Measurements from ENCODE around the gene LHFPL3.

Gene LHFPL3

DNA sequence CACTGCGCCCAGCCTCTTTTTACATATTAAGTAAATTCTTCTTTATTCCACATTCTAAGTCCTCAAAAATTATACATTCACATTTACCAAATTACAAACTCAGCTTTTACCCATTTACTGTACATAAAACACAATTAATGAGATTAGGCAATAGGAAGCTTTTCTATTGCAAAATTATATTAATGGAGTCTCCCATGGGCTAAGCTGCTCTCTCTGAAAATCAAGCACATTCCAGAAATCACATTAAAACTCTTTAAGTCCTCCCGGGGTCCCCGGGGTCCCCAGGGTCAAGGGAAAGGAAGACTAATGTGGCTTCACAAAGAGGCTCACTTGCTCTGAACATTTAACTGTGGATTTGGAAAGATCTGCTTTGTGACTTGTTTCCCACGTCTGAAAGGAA is 558.2 kb downstream of the LHFPL3 start:
- no peak overlapping the region for H3K4me3 ChIP-seq (ENCODE audit: low read length)
- no peak overlapping the region for H3K9ac ChIP-seq (ENCODE audit: low read depth, low read length)
- no peak overlapping the region for H3K4me2 ChIP-seq (ENCODE audit: low read length)
- peaks cover 28% of the 10 kb centered on the region for H3K27me3 ChIP-seq (ENCODE audit: control insufficient read depth, insufficient read depth, low read length)
- no peaks in the 10 kb centered on the region for H3K9me3 ChIP-seq (replicated peaks; ENCODE audit: low read length)
- H3K36me3 ChIP-seq (ENCODE audit: insufficient read depth, low read length) = no peaks in the 10 kb centered on the region
- peaks cover 3% of the 10 kb centered on the region for H3K4me1 ChIP-seq (ENCODE audit: control insufficient read depth, insufficient read depth, low read length)

DNA sequence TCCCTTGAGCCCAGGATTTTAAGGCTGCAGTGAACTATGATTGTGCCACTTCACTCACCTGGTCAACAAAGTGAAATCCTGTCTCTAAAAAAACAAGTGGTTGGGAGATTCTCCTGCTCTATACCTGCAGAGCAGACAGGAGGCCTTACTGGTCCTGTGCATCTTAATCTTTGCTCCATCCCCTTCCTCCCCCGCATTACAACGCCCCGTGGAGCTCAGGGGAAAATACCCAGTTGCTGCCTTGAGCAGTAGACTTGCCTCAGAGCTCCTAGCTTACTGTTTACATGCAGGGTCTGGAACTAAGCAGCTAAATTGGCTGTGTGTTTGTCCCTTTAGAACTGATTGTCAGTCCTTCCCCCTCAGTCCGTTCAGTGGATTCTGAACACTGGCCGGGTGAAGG is 561.8 kb downstream of the LHFPL3 start:
- Histone ChIP-seq H3K36me3 (ENCODE audit: insufficient read depth, low read length) (no peaks in the 10 kb centered on the region), H3K9me3 (replicated peaks; ENCODE audit: low read length) (no peaks in the 10 kb centered on the region), H3K27me3 (ENCODE audit: control insufficient read depth, insufficient read depth, low read length) (peaks cover 39% of the 10 kb centered on the region), H3K4me1 (ENCODE audit: control insufficient read depth, insufficient read depth, low read length) (no peaks in the 10 kb centered on the region), H3K4me3 (ENCODE audit: low read length) (no peak overlapping the region), H3K9ac (ENCODE audit: low read depth, low read length) (no peak overlapping the region), H3K4me2 (ENCODE audit: low read length) (no peak overlapping the region)

DNA sequence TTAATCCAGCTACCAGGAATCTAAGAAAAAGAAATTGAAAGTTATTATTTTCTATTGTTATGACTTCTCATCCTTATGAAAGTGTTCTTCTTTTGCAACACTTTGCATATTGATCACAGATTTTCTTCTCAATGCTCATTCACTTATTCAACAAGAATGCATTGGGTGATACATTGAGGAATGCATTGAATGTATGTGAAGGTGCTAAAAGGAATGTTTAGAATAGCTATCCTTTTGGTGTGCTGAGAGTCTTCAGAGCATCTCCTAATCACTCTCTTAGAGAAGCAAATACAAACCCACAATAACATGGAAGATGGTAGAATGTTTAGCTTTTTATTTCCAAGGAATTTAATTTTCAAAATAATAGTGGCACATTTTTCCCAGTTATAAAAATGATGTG is 563.5 kb downstream of the LHFPL3 start:
- Histone ChIP-seq H3K27me3 (ENCODE audit: control insufficient read depth, insufficient read depth, low read length) (peaks cover 36% of the 10 kb centered on the region), H3K36me3 (ENCODE audit: insufficient read depth, low read length) (no peaks in the 10 kb centered on the region), H3K4me2 (ENCODE audit: low read length) (no peak overlapping the region), H3K4me3 (ENCODE audit: low read length) (no peak overlapping the region), H3K9ac (ENCODE audit: low read depth, low read length) (no peak overlapping the region), H3K4me1 (ENCODE audit: control insufficient read depth, insufficient read depth, low read length) (no peaks in the 10 kb centered on the region), H3K9me3 (replicated peaks; ENCODE audit: low read length) (no peaks in the 10 kb centered on the region)

DNA sequence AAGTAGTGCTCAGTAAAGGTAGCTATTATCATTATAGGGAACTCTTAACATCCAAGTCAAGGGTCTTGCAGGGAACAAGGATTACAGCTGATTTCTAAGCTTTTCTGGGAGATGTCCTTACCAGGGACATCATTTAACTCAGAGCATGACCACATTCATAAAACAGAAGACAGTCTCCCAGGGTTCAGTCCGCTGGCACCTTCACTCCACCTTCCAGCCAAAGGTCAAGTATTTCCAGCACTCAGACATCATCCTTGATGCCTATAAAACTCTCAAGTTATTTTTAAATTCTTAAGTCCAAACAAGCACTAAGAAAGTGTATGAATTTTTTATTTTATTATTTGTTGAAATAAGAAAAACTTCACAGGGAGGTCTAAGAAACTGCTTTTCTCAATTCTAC is 565.9 kb downstream of the LHFPL3 start:
- Histone ChIP-seq H3K27me3 (ENCODE audit: control insufficient read depth, insufficient read depth, low read length) (peaks cover 36% of the 10 kb centered on the region), H3K4me2 (ENCODE audit: low read length) (no peak overlapping the region), H3K9ac (ENCODE audit: low read depth, low read length) (no peak overlapping the region), H3K4me3 (ENCODE audit: low read length) (no peak overlapping the region), H3K4me1 (ENCODE audit: control insufficient read depth, insufficient read depth, low read length) (no peaks in the 10 kb centered on the region), H3K9me3 (replicated peaks; ENCODE audit: low read length) (no peaks in the 10 kb centered on the region), H3K36me3 (ENCODE audit: insufficient read depth, low read length) (no peaks in the 10 kb centered on the region)

DNA sequence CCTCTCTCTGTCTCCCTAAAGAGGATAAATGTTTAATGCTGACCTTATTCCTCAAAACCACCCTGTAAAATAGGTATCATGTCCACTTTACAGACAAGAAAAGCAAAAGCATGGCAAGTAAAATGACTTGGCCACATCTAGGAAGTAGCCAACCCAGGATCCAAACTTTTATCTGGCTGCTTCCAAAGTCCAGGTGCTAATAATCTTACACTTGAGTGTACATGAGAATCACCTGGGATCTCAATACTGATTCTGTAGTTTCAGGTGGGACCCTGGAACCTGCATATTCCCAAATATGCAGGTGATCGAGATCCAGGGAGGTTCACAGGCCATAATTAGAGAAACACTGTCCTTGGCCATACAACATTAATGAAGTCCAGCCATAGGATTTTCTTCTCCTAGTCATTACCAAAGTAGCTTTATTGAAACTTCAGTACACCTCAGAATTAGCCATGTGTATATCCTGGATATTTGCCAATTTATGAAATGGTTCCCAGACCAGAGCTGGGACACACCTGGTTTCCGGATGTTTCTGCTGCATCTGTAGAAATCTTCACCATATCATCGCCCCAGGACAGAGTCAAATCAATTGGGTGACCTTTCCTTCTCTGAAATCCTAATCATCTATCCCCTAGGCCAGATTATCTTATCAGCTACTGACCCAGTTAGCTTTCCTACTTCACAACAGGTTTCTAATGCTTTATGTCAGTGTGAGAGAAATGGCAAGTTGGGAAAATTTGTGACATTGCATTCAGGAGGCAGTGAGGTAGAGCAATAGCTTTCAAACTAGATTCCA is 566.5 kb downstream of the LHFPL3 start:
- H3K4me1 ChIP-seq (ENCODE audit: control insufficient read depth, insufficient read depth, low read length) = no peaks in the 10 kb centered on the region
- H3K4me2 ChIP-seq (ENCODE audit: low read length) = no peak overlapping the region
- H3K9me3 ChIP-seq (replicated peaks; ENCODE audit: low read length) = no peaks in the 10 kb centered on the region
- no peaks in the 10 kb centered on the region for H3K36me3 ChIP-seq (ENCODE audit: insufficient read depth, low read length)
- no peak overlapping the region for H3K9ac ChIP-seq (ENCODE audit: low read depth, low read length)
- no peak overlapping the region for H3K4me3 ChIP-seq (ENCODE audit: low read length)
- H3K27me3 ChIP-seq (ENCODE audit: control insufficient read depth, insufficient read depth, low read length) = peaks cover 34% of the 10 kb centered on the region

DNA sequence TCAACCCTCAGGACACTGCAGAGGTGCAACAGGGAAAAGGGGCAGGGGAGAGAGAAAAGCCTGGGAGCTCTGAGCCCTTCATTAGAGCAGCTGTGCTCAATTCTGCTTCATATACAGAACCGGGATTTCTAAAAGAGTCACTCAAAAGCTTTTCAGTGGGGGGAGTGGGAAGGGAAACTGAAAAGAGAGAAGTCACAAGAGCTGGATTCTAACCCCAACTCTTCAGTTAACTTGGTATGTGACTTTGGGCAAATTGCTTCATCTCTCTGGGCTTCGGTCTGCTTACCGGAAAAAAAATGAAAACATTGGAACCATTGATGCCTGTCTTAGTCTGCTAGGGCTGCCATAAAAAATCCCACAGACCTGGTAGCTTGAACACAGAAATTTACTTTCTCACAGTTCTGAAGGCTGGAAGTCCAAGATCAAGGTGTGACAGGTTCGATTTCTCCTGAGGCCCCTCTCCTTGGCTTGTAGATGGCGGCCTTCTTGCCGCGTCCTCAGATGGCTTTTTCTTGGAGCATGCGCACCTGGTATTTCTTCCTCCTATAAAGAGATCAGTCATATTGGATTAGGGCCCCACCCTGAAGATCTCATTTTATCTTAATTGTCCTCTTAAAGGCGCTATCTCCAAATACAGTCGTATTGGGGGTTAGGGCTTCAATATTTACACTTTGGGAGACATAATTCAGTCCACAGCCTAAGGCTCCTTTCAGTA is 567.3 kb downstream of the LHFPL3 start:
- Histone ChIP-seq H3K4me3 (ENCODE audit: low read length) (no peak overlapping the region), H3K4me1 (ENCODE audit: control insufficient read depth, insufficient read depth, low read length) (no peaks in the 10 kb centered on the region), H3K9ac (ENCODE audit: low read depth, low read length) (no peak overlapping the region), H3K9me3 (replicated peaks; ENCODE audit: low read length) (no peaks in the 10 kb centered on the region), H3K4me2 (ENCODE audit: low read length) (no peak overlapping the region), H3K27me3 (ENCODE audit: control insufficient read depth, insufficient read depth, low read length) (peaks cover 40% of the 10 kb centered on the region), H3K36me3 (ENCODE audit: insufficient read depth, low read length) (no peaks in the 10 kb centered on the region)

DNA sequence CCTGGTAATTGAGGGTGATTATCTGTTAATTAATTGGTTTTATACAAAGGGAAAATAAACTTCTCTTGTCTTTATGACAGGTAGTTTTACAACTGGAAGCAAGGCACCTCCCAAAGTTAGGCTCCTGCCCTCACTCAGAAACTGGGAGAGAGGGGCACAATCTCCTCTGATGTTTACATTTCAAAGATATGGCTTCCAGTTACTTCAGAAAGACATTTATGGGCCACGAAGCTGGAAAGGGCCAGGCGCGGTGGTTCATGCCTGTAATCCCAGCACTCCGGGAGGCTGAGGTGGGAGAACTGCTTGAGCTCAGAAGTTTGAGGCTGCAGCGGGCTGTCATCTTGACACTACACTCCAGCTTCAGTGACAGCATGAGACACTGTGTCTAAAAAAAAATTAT is 570.0 kb downstream of the LHFPL3 start:
- no peak overlapping the region for H3K4me3 ChIP-seq (ENCODE audit: low read length)
- no peak overlapping the region for H3K9ac ChIP-seq (ENCODE audit: low read depth, low read length)
- H3K36me3 ChIP-seq (ENCODE audit: insufficient read depth, low read length) = no peaks in the 10 kb centered on the region
- peaks cover 47% of the 10 kb centered on the region for H3K27me3 ChIP-seq (ENCODE audit: control insufficient read depth, insufficient read depth, low read length)
- H3K9me3 ChIP-seq (replicated peaks; ENCODE audit: low read length) = no peaks in the 10 kb centered on the region
- H3K4me1 ChIP-seq (ENCODE audit: control insufficient read depth, insufficient read depth, low read length) = no peaks in the 10 kb centered on the region
- no peak overlapping the region for H3K4me2 ChIP-seq (ENCODE audit: low read length)

DNA sequence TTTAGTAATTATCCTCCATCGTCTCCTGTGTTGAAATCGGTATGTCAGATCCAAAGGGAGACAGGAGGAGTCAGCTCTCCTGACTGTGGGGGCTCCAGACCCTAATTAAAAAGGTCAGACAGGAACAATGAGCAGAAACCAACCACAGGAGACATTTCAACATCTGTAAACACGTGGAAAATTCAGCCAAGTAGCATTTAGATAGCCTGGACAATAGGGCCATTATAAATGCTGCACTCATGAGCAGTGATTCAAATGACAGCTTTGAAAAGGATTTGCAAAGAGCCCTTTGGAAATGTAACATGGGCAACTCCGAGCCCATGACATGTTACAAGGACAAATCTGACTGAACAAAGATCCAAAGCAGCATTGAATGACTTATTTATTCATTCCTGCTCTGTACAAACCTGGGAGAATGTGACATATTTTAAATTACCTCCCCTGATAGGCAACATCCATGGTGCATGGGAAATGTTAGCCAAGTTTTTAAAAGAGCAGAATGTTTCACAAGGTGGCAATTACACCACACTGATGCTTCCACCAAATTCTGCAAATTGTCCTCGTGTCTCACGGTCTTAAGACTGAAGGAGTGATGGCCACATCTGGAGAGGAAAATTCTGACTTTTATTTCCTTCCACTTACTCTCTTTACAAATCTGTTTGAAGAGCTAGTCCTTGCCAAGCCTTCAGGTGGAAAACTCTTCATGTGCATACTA is 572.3 kb downstream of the LHFPL3 start:
- H3K36me3 ChIP-seq (ENCODE audit: insufficient read depth, low read length) = no peaks in the 10 kb centered on the region
- peaks cover 34% of the 10 kb centered on the region for H3K27me3 ChIP-seq (ENCODE audit: control insufficient read depth, insufficient read depth, low read length)
- no peak overlapping the region for H3K9ac ChIP-seq (ENCODE audit: low read depth, low read length)
- H3K4me2 ChIP-seq (ENCODE audit: low read length) = no peak overlapping the region
- no peak overlapping the region for H3K4me3 ChIP-seq (ENCODE audit: low read length)
- no peaks in the 10 kb centered on the region for H3K4me1 ChIP-seq (ENCODE audit: control insufficient read depth, insufficient read depth, low read length)
- H3K9me3 ChIP-seq (replicated peaks; ENCODE audit: low read length) = no peaks in the 10 kb centered on the region

DNA sequence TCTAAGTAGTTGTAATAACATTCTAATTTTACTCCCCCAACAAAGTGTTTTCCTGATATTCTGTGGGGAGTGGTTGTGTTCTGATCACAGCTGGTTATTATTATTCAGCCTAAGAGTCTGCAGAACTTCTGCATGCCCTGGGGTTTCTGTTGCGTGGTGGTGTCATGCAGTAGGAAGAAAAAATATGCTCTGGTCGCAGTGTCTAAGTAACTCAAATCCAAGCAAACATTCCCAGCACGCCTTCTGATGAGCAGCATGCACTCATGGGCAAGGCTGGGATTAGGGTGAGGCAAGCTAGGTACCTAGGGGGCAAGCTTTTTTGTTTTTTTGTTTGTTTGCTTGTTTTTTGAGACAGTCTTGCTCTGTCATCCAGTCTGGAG is 572.8 kb downstream of the LHFPL3 start:
- no peaks in the 10 kb centered on the region for H3K9me3 ChIP-seq (replicated peaks; ENCODE audit: low read length)
- peaks cover 38% of the 10 kb centered on the region for H3K27me3 ChIP-seq (ENCODE audit: control insufficient read depth, insufficient read depth, low read length)
- no peaks in the 10 kb centered on the region for H3K4me1 ChIP-seq (ENCODE audit: control insufficient read depth, insufficient read depth, low read length)
- H3K9ac ChIP-seq (ENCODE audit: low read depth, low read length) = no peak overlapping the region
- no peak overlapping the region for H3K4me2 ChIP-seq (ENCODE audit: low read length)
- no peaks in the 10 kb centered on the region for H3K36me3 ChIP-seq (ENCODE audit: insufficient read depth, low read length)
- H3K4me3 ChIP-seq (ENCODE audit: low read length) = no peak overlapping the region

DNA sequence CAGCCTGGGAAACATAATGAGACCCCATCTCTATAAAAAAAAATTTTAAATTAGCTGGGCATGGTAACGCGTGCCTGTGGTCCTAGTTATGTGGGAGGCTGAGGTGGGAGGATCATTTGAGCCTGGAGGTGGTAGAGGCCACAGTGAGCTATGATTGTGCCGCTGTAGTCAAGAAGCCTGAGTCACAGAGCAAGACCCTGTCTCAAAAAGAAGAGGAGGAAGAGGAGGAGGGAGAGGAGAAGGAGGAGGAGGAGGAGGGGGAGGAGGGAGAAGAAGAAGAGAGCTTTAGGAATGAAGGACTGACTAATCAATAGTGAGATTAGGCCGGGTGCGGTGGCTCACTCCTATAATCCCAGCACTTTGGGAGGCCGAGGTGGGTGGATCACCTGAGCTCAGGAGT is 573.8 kb downstream of the LHFPL3 start:
- H3K27me3 ChIP-seq (ENCODE audit: control insufficient read depth, insufficient read depth, low read length) = peaks cover 44% of the 10 kb centered on the region
- H3K4me3 ChIP-seq (ENCODE audit: low read length) = no peak overlapping the region
- no peaks in the 10 kb centered on the region for H3K4me1 ChIP-seq (ENCODE audit: control insufficient read depth, insufficient read depth, low read length)
- H3K9ac ChIP-seq (ENCODE audit: low read depth, low read length) = no peak overlapping the region
- no peaks in the 10 kb centered on the region for H3K9me3 ChIP-seq (replicated peaks; ENCODE audit: low read length)
- H3K36me3 ChIP-seq (ENCODE audit: insufficient read depth, low read length) = no peaks in the 10 kb centered on the region
- no peak overlapping the region for H3K4me2 ChIP-seq (ENCODE audit: low read length)

DNA sequence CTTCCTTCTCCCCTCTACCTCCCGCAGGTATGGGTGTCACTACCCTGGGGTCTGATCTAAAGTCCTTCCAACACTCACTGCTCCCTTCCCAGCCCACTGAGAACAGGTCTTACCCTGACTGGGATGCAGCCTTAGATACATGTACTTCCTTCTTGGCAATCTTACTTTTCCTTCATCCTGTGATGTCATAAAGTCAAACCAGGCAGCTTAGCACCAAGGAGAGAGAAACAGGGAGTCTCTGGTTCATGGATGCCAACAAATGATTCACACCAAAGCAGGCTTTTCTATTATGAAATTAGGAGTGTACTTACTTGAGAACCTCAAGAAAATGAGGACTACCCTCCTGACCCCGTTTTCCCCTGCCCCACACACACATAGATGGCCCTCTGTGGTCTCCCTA is 574.6 kb downstream of the LHFPL3 start:
- H3K9ac ChIP-seq (ENCODE audit: low read depth, low read length) = no peak overlapping the region
- H3K9me3 ChIP-seq (replicated peaks; ENCODE audit: low read length) = no peaks in the 10 kb centered on the region
- H3K36me3 ChIP-seq (ENCODE audit: insufficient read depth, low read length) = no peaks in the 10 kb centered on the region
- no peaks in the 10 kb centered on the region for H3K4me1 ChIP-seq (ENCODE audit: control insufficient read depth, insufficient read depth, low read length)
- H3K4me2 ChIP-seq (ENCODE audit: low read length) = no peak overlapping the region
- H3K27me3 ChIP-seq (ENCODE audit: control insufficient read depth, insufficient read depth, low read length) = peaks cover 39% of the 10 kb centered on the region
- H3K4me3 ChIP-seq (ENCODE audit: low read length) = no peak overlapping the region
